H1 (cell line): Measurements from ENCODE around the gene BABAM2. TPM values are rescaled to one million over a fixed set of nuclear protein-coding genes. Genes with fewer than 3 reads are reported as not detected.

Experiments
- CTCF ChIA-PET: fragments of 300-600 bp; sonication (Branson Sonifier 250); formaldehyde crosslinking; loops from one replicate; lab custom pipeline; 2021; ENCODE audit not compliant: partially characterized antibody; lab: Charles Lee
- POLR2A ChIA-PET: fragments of 300-600 bp; sonication (Branson Sonifier 250); formaldehyde crosslinking; loops from one replicate; lab custom pipeline; 2021; ENCODE audit warnings: inconsistent platforms; ENCODE audit not compliant: partially characterized antibody; lab: Charles Lee
- DNase-seq, 2 experiments: peaks; one replicate each; pipeline versions ENCODE4 v3.0.0 to v3.0.0-alpha.2; 2010 to 2022; ENCODE audit warnings: low spot score in 2 of 2, low read depth in 1 of 2, mixed read lengths in 1 of 2
- FAIRE-seq: peaks from 2 replicates; lab custom pipeline; 2011; peaks lifted over from hg19 to GRCh38; lab: Jason Lieb, UNC
- H2AFZ ChIP-seq: 2 replicates; pipeline ENCODE4 v1.8.1; 2012; ENCODE audit warnings: low read length, inconsistent platforms
- H2AK5ac ChIP-seq: 2 replicates; pipeline ENCODE4 v1.6.1; 2013; ENCODE audit warnings: low read depth, low read length
- H2BK120ac ChIP-seq: replicated peaks from 2 replicates; pipeline ENCODE3; 2013; ENCODE audit warnings: low read depth, low read length, inconsistent platforms
- H2BK12ac ChIP-seq: 2 replicates; pipeline ENCODE4 v1.6.1; 2013; ENCODE audit warnings: low read depth, low read length
- H2BK15ac ChIP-seq: 2 replicates; pipeline ENCODE4 v1.6.1; 2013; ENCODE audit warnings: low read length
- H2BK20ac ChIP-seq: 2 replicates; pipeline ENCODE4 v1.6.1; 2013; ENCODE audit warnings: low read length
- H2BK5ac ChIP-seq: 2 replicates; pipeline ENCODE4 v1.6.1; 2013; ENCODE audit warnings: low read depth, low read length
- H3K14ac ChIP-seq: 2 replicates; pipeline ENCODE4 v1.6.1; 2013; ENCODE audit warnings: inconsistent platforms; ENCODE audit not compliant: insufficient read length
- H3K18ac ChIP-seq: 2 replicates; pipeline ENCODE4 v1.6.1; 2013; ENCODE audit warnings: low read length; ENCODE audit errors: extremely low read depth
- H3K23ac ChIP-seq: 2 replicates; pipeline ENCODE4 v1.6.1; 2013; ENCODE audit warnings: inconsistent platforms; ENCODE audit not compliant: insufficient read length
- H3K23me2 ChIP-seq: 2 replicates; pipeline ENCODE4 v1.6.1; 2013; ENCODE audit warnings: low read depth, low read length
- H3K27ac ChIP-seq: 2 replicates; pipeline ENCODE4 v1.6.1; 2011; ENCODE audit warnings: low read depth, low read length, inconsistent platforms
- H3K27me3 ChIP-seq, 4 experiments: replicated peaks in 1 of 4; 1 replicate in 1 of 4; 2 replicates in 3 of 4; pipeline versions ENCODE4 v1.6.1 to v1.8.1; 2011 to 2013; ENCODE audit warnings: low read length in 3 of 4, mild to moderate bottlenecking in 3 of 4, inconsistent platforms in 2 of 4, mixed read lengths in 2 of 4, moderate library complexity in 1 of 4; ENCODE audit not compliant: control insufficient read depth in 3 of 4, insufficient read depth in 3 of 4; ENCODE audit errors: extremely low read depth in 1 of 4
- H3K36me3 ChIP-seq, 4 experiments: 2 replicates each; pipeline versions ENCODE4 v1.6.1 to v1.8.1; 2011 to 2013; ENCODE audit warnings: mild to moderate bottlenecking in 4 of 4, low read length in 3 of 4, moderate library complexity in 2 of 4, control low read depth in 1 of 4, inconsistent platforms in 1 of 4; ENCODE audit not compliant: insufficient read depth in 4 of 4, control insufficient read depth in 2 of 4
- H3K4ac ChIP-seq: replicated peaks from 2 replicates; pipeline ENCODE3; 2013; ENCODE audit warnings: low read length, low read depth, mixed read lengths, inconsistent platforms; ENCODE audit not compliant: insufficient read length
- H3K4me1 ChIP-seq, 4 experiments: replicated peaks in 1 of 4; 1 replicate in 1 of 4; 2 replicates in 3 of 4; pipeline versions ENCODE4 v1.6.1 to v1.8.1; 2011 to 2013; ENCODE audit warnings: low read length in 3 of 4, inconsistent platforms in 2 of 4, mixed read lengths in 1 of 4; ENCODE audit not compliant: insufficient read depth in 4 of 4, control insufficient read depth in 3 of 4
- H3K4me2 ChIP-seq, 2 experiments: 2 replicates each; pipeline versions ENCODE4 v1.6.1 to v1.8.1; 2011 to 2013; ENCODE audit warnings: low read depth in 2 of 2, low read length in 2 of 2, control low read depth in 1 of 2, inconsistent platforms in 1 of 2, mild to moderate bottlenecking in 1 of 2; ENCODE audit not compliant: insufficient read depth in 1 of 2
- H3K4me3 ChIP-seq, 4 experiments: fragments of 200-600, 300-600 bp in 1 of 4; sonication (generic), shearing (Covaris generic), sonication (Bioruptor Twin) in 1 of 4; 2 replicates each; pipeline versions ENCODE4 v1.5.1 to v1.8.1; 2011 to 2016; ENCODE audit warnings: low read length in 4 of 4, low read depth in 3 of 4, control low read depth in 2 of 4, inconsistent platforms in 2 of 4, mild to moderate bottlenecking in 2 of 4, mixed read lengths in 1 of 4, moderate library complexity in 1 of 4; ENCODE audit not compliant: insufficient read depth in 2 of 4; ENCODE audit errors: extremely low read depth in 1 of 4
- H3K56ac ChIP-seq: replicated peaks from 2 replicates; pipeline ENCODE3; 2013; ENCODE audit warnings: low read depth, mild to moderate bottlenecking, mixed read lengths, low read length, inconsistent platforms; ENCODE audit not compliant: insufficient read length
- H3K79me1 ChIP-seq: 2 replicates; pipeline ENCODE4 v1.6.1; 2013; ENCODE audit warnings: low read depth, low read length, control low read depth
- H3K79me2 ChIP-seq, 2 experiments: 2 replicates each; pipeline versions ENCODE4 v1.6.1 to v1.8.1; 2012 to 2013; ENCODE audit warnings: low read length in 2 of 2, mild to moderate bottlenecking in 2 of 2, inconsistent platforms in 1 of 2; ENCODE audit not compliant: insufficient read depth in 2 of 2, control insufficient read depth in 1 of 2
- H3K9ac ChIP-seq, 4 experiments: replicated peaks in 1 of 4; 1 replicate in 1 of 4; 2 replicates in 3 of 4; pipeline versions ENCODE4 v1.6.1 to v1.8.1; 2011 to 2013; ENCODE audit warnings: low read depth in 3 of 4, low read length in 3 of 4, control low read depth in 2 of 4, mild to moderate bottlenecking in 2 of 4, moderate library complexity in 2 of 4, inconsistent platforms in 1 of 4; ENCODE audit errors: extremely low read depth in 1 of 4
- H3K9me3 ChIP-seq, 2 experiments: 2 replicates each; pipeline versions ENCODE4 v1.6.1 to v1.8.1; 2012 to 2013; ENCODE audit warnings: mild to moderate bottlenecking in 2 of 2, moderate library complexity in 2 of 2, control low read depth in 1 of 2, inconsistent platforms in 1 of 2, low read depth in 1 of 2, low read length in 1 of 2, mixed read lengths in 1 of 2; ENCODE audit not compliant: insufficient read depth in 2 of 2
- H4K20me1 ChIP-seq, 2 experiments: replicated peaks in 1 of 2; 2 replicates each; pipeline versions ENCODE3 to v1.8.1; 2011 to 2013; ENCODE audit warnings: inconsistent platforms in 2 of 2, low read length in 2 of 2, mild to moderate bottlenecking in 1 of 2; ENCODE audit not compliant: insufficient read depth in 2 of 2, control insufficient read depth in 1 of 2
- H4K5ac ChIP-seq: 2 replicates; pipeline ENCODE4 v1.6.1; 2013; ENCODE audit warnings: low read length, low read depth, mixed read lengths, inconsistent platforms; ENCODE audit not compliant: insufficient read length
- H4K8ac ChIP-seq: 2 replicates; pipeline ENCODE4 v1.8.0; 2013; ENCODE audit warnings: mild to moderate bottlenecking, moderate library complexity, low read length, inconsistent platforms; ENCODE audit not compliant: insufficient read depth; ENCODE audit errors: extremely low read depth
- H4K91ac ChIP-seq: replicated peaks from 2 replicates; pipeline ENCODE3; 2013; ENCODE audit warnings: low read length, mixed read lengths, inconsistent platforms; ENCODE audit not compliant: insufficient read length
- BCL11A ChIP-seq, 2 experiments: IDR thresholded peaks; one replicate each; pipeline ENCODE4 v1.6.1; 2011; ENCODE audit warnings: low read depth in 2 of 2, low read length in 2 of 2, mild to moderate bottlenecking in 2 of 2
- CEBPB ChIP-seq: IDR thresholded peaks from 2 replicates; pipeline ENCODE4 v1.6.1; 2012; ENCODE audit warnings: low read depth, low read length
- MAFK ChIP-seq: IDR thresholded peaks from 2 replicates; pipeline ENCODE4 v1.6.1; 2012; ENCODE audit warnings: low read depth, mild to moderate bottlenecking, improper control_type of control experiment, low read length
- RBBP5 ChIP-seq: IDR thresholded peaks from 2 replicates; pipeline ENCODE4 v1.7.1; 2012; ENCODE audit warnings: low read depth, mild to moderate bottlenecking, inconsistent platforms, low read length, moderate library complexity, borderline replicate concordance
- RXRA ChIP-seq: IDR thresholded peaks from 2 replicates; pipeline ENCODE4 v1.6.1; 2011; ENCODE audit warnings: low read depth, mild to moderate bottlenecking, low read length, moderate library complexity; ENCODE audit not compliant: insufficient read depth
- SP1 ChIP-seq: IDR thresholded peaks from 2 replicates; pipeline ENCODE4 v1.6.1; 2011; ENCODE audit warnings: low read depth, low read length
- SP2 ChIP-seq: IDR thresholded peaks from 2 replicates; pipeline ENCODE4 v1.6.1; 2012; ENCODE audit warnings: mild to moderate bottlenecking, low read length, inconsistent platforms
- TAF1 ChIP-seq: IDR thresholded peaks from 2 replicates; pipeline ENCODE4 v1.6.1; 2011; ENCODE audit warnings: mild to moderate bottlenecking, low read depth, low read length
- TAF7 ChIP-seq: optimal IDR thresholded peaks from 2 replicates; pipeline ENCODE3; 2011; ENCODE audit warnings: low read depth, mild to moderate bottlenecking, inconsistent platforms, low read length, moderate library complexity, borderline replicate concordance
- TBP ChIP-seq: IDR thresholded peaks from 2 replicates; pipeline ENCODE4 v1.6.1; 2011; ENCODE audit warnings: low read depth, low read length, improper control_type of control experiment
- TEAD4 ChIP-seq: IDR thresholded peaks from 2 replicates; pipeline ENCODE4 v1.6.1; 2012; ENCODE audit warnings: low read depth, low read length, inconsistent platforms, mixed read lengths
- WGBS, 2 experiments: shearing (Covaris generic) in 1 of 2; methylation state at CpG; one replicate each; pipeline versions ENCODE4 v1.1.6 to v1.1.7; 2013 to 2015; ENCODE audit warnings: low lambda C conversion rate in 2 of 2, mixed read lengths in 2 of 2, inconsistent platforms in 1 of 2, low coverage in 1 of 2, missing lambda C conversion rate in 1 of 2; ENCODE audit not compliant: insufficient replicate concordance in 2 of 2, insufficient coverage in 1 of 2, insufficient read length in 1 of 2; ENCODE audit errors: extremely low coverage in 1 of 2, missing lambda C conversion rate in 1 of 2; 5-methylcytosine and 5-hydroxymethylcytosine counted together
- polyA plus RNA-seq, 7 experiments: library from polyadenylated mRNA; depleted of rRNA in 3 of 7; stranded (reverse) in 5 of 7; unstranded in 2 of 7; fragments of >200 nt in 5 of 7; fragments of 200-250 nt in 2 of 7; gene quantifications; 1 replicate in 5 of 7; 2 replicates in 1 of 7; 4 replicates in 1 of 7; pipeline versions ENCODE4 v1.2.1 to v1.2.3, GENCODE V29; 2011 to 2013; ENCODE audit warnings: missing spikeins in 2 of 7, mixed read lengths in 2 of 7
- total RNA-seq: library from RNA; stranded (reverse); fragmentation: NEBNext Ultra II Directional; extraction: Animal tissue kit (Norgen Biotek cat#: 25700); gene quantifications from 2 replicates; pipeline ENCODE4 v1.2.1, GENCODE V29; 2021

The BABAM2 gene
- total and polyA plus RNA-seq, 2 of the 8 experiments (the other 6 are each of a cell fraction or from before 2014, with no cell fraction given): 15.8 to 20.9 TPM

GRCh38 chr2:27857417-27858172, 32.9 kb upstream of the BABAM2 start:
- Histone ChIP-seq H2AK5ac (no peak overlapping the region), H4K91ac (no peak overlapping the region), H4K20me1 (no peaks in the 10 kb centered on the region), H4K8ac (no peak overlapping the region), H3K4me1 (no peaks in the 10 kb centered on the region), H3K14ac (no peak overlapping the region), H3K18ac (no peak overlapping the region), H2BK120ac (no peak overlapping the region), H4K5ac (no peak overlapping the region), H2BK12ac (no peak overlapping the region), H2BK15ac (no peak overlapping the region), H3K79me2 (no peaks in the 10 kb centered on the region), H2BK5ac (no peak overlapping the region), H3K27me3 (no peaks in the 10 kb centered on the region), H3K36me3 (no peaks in the 10 kb centered on the region), H3K4me3 (no peak overlapping the region), H2AFZ (no peak overlapping the region), H2BK20ac (no peak overlapping the region), H3K79me1 (no peaks in the 10 kb centered on the region), H3K23me2 (no peaks in the 10 kb centered on the region), H3K27ac (no peak overlapping the region), H3K4me2 (no peak overlapping the region), H3K9me3 (peaks cover 6 to 11% of the 10 kb centered on the region in 2 experiments; a peak in 3 of 4 replicates), H3K9ac (peak overlapping the region in 1 of 4 experiments; percentile 34; a peak in 1 of 7 replicates), H3K23ac (no peak overlapping the region), H3K56ac (no peak overlapping the region), H3K4ac (no peak overlapping the region)
- CTCF ChIA-PET: no interaction called here
- POLR2A ChIA-PET: no interaction called here
- no peak for FAIRE-seq
- WGBS, 2 experiments: 89% methylated on average over 4 of the region's 4 CpGs; no CpG with 5 or more reads in 1 of the 2 experiments
- DNase-seq: no peak
- TF ChIP-seq CEBPB: no peak
- no peak for TF ChIP-seq RBBP5
- TF ChIP-seq RXRA: no peak
- TF ChIP-seq TAF1: no peak
- no peak for TF ChIP-seq MAFK
- no peak for TF ChIP-seq TBP
- TF ChIP-seq TAF7: no peak
- TF ChIP-seq TEAD4: no peak
- no peak for TF ChIP-seq SP1
- TF ChIP-seq SP2: no peak
- TF ChIP-seq BCL11A (IDR thresholded peaks at IDR 0.05; ENCODE audit: low read depth in 2 of 2, low read length in 2 of 2): no peak
